NCI-H526 treated with DMSO at 0.1 percent for 48 hours (cell line): ENCODE data around the gene KNDC1.
"Not testable (repeated sequence)": the region's sequence is repeated elsewhere in the genome, so short reads cannot be mapped to it uniquely, and the experiment has no call there.

Experiments used
- DNase-seq: peaks from one replicate; lab custom pipeline; 2025; lab: John Stamatoyannopoulos, UW

The KNDC1 gene, protein sequence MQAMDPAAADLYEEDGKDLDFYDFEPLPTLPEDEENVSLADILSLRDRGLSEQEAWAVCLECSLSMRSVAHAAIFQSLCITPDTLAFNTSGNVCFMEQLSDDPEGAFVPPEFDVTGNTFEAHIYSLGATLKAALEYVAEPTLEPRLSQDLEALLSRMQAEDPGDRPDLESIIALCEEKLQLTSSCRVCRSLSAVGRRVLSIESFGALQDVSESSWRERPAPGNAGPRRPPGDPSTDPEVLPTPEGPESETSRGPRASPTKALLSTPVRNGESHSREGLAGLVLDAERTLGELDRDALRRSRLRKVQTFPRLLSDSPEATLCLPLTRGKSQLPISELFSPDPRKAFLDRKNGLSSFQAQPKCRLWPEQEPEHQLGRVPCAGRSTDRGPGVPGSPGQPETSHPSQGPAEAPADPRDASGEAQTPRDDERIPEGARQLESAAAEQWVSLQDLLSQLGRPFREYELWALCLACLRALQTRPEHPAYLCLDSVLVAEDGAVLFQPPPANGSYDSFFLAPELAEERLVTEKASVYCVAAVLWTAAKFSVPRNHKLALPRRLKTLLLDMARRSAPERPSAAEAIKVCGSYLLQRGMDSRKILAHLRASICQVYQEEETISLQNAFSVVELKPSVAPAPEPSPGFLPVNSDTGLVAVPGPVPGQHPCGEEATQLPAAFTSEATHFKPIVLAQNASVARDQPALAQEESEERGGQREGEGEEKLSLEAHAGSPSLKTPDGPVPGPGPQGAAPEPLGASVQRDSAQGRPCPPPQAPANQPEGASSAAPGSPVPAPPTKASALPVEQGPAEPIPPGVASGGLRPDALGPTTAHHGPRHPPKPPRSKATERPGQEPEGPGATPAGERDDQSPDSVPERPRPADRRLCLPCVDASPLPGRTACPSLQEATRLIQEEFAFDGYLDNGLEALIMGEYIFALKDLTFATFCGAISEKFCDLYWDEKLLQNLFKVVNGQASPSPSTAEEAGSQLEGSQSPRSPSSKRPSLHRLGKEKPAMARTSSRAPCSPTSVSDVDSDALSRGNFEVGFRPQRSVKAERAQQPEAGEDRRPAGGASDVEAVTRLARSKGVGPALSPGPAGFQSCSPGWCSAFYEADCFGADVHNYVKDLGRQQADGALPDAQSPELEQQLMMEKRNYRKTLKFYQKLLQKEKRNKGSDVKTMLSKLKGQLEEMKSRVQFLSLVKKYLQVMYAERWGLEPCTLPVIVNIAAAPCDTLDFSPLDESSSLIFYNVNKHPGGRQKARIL (N-terminal part only)

GRCh38 chr10:133159950-133160825 lies at the start of gene KNDC1:
KNDC1 (plus strand) TSS chr10:133160219; CDS start chr10:133160468, 249 bp downstream.
- DNase-seq, result no peak

DNA sequence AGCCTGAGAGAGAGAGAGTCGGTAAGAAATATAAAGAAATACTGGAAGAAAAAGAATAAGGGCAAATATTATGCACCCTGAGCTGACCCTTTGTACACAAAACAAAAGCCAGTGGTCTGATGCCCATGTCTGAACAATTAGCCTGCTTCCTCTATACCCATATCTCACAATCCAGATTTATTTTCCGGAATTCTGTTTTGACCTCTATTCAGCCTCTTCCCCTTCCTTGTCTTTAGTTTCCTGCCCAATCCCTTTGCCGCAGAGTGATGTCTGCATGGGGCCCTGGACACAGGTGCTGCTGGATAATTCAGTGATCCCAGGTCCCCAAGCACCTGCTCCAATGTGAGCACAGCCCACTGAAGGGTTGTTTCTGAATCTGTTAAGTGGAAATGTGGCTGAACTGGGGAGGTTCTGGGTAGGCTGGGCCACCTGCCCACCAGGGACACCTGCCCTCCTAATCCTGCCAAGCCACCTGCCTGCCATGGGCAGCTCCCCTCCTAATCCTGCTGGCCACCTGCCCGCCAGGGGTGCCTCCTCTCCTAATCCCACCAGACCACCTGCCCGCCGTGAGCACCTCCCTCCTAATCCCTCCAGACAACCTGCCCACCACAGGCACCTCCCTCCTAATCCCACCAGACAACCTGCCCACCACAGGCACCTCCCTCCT lies 49.3 kb upstream of the KNDC1 start:
- no peak for DNase-seq

- DNase-seq, result not testable (repeated sequence)
Measured at GRCh38 chr10:133111640-133112039, 48.4 kb upstream of the KNDC1 start.

- no peak for DNase-seq
Measured at GRCh38 chr10:133113146-133113830, 46.7 kb upstream of the KNDC1 start.

GRCh38 chr10:133113847-133114246 lies 46.2 kb upstream of the KNDC1 start:
- no peak for DNase-seq

GRCh38 chr10:133114251-133114650 lies 45.8 kb upstream of the KNDC1 start:
- DNase-seq, result no peak

DNA sequence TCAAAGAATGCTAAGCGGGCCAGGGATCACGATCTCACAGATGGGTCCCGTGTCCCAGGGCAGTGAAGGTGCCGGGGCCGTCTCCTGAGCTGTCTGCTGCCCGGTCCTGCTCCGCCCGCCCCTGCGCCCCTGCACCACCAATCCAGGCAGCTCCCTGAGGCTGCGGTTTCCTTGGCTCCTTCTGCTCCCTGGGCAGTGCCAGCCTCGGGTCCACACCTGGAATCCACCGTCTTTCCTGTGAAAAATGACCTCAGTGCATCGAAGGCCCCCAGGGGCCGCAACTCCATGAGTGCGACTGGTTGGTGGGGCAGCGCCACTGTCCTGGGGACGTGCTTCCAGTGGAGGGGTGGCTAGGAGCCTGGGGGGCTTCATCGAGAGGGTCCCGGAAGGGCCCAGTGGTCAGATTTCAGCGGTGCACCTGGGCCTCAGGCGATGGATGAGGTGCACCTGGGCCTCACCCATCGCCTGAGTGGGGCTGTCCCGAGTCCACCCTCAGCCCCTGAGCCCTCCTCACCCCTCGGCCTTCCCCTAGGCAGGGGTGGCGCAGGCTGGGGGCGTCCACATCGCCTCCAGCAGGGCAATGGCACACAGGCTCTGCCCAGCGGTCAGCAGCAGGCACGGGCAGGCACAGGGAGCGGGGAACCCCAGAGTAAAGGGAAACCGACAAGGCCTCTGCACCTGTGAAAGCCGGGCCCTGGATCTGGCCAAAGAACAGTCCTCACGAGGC lies 45.1 kb upstream of the KNDC1 start:
- DNase-seq, result no peak

DNA sequence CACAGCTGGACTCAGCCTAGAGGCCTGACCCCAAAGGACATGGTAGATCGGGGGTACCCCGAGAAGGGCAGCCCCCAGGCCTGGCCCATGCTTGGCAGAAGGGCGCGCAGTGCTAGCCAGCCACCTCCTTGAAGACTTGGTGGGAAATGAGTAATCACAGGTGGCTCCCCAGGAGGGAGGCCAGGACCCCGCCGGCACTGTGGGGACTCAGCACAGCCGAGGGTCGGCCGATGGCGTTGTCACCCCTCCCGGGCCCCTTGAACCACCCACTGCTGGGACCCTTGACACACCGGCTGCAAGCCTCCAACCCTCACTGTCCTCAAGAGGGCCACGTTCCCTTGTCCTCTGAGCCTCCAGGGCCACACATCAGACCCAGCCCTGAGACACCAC lies 44.6 kb upstream of the KNDC1 start:
- DNase-seq, result no peak

DNA sequence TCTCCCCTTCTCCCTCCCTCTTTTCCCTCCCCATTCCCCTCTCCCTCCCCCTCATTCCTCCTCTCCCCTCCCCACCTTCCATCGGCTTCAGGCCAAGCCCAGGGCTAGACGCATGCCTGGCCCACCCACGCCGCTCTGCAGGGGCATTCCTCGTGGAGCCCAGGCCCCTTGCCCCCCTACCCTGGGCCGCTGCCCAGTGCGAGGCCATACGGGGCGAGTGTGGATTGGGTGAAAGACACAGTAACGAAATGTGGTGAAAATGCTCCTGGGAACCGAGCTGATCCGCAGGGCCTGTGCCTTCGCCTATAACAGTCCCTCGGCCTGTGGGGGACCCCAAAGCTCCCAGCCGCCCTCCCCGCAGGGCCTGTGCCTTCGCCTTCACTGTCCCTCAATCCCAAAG lies 44.0 kb upstream of the KNDC1 start:
- no peak for DNase-seq

GRCh38 chr10:133116455-133116854 lies 43.6 kb upstream of the KNDC1 start:
- no peak for DNase-seq

DNA sequence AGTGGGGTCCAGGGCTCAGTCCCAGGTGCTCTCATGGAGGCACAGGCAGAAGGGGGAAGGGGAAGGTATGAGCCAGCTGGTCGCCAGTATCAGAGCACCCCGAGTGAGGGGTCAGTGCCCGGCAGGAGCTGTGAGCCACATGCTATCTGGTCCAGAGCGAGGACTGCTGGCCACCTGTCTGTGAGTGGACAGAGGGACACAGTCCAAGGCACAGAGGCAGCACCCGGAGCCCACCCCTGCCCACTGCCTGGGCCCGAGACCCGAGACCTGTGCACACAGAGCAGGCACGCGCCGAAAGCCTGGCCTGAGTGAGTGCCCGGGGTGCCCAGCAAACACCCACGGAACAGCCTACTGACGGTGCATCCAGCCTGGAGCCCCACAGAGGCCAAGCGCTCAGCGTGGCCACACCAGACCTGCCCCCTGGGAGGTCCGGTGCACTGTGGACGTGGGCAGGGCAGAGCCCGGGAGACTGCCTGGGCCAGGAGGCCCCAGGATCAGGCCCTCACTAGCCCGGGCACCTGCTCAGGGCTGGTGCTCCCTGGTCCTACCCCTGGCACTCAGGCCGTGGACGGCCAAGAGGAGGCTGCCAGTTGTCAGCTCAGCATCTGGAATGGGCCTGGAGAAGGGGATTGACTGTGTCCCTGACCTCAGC lies 42.9 kb upstream of the KNDC1 start:
- DNase-seq, result no peak

DNA sequence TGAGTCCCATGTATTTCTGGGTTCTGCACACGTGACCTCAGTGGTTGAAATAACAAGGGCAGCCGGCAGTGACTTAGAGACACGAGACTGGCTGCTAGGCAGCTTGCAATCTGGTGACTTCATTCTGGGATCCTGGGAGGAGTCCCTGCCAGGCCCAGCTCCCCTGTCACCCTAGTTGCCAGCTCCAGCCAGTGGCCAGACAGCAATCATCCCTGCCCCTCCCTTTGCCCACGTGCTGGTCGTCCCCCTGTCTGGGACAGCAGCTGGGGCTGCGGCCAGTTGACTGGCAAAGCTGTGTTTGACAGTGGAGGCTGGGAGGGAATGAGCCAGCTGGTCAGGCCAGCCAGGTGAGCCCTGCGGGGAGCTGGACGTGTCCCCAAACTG lies 42.3 kb upstream of the KNDC1 start:
- no peak for DNase-seq

DNA sequence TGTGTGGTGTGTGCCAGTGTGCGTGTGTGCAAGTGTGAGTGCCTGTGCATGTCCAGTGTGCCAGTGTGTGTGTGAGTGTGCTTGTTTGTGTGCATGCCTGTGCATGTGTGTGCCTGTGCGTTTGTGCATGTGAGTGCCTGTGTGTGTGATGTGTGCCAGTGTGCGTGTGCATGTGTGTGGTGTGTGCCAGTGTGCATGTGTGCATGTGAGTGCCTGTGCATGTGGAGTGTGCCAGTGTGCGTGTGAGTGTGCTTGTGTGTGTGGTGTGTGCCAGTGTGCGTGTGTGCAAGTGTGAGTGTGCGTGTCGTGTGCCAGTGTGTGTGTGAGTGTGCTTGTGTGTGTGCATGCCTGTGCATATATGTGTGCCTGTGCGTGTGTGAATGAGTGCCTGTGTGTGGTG lies 38.5 kb upstream of the KNDC1 start:
- DNase-seq, result no peak

DNA sequence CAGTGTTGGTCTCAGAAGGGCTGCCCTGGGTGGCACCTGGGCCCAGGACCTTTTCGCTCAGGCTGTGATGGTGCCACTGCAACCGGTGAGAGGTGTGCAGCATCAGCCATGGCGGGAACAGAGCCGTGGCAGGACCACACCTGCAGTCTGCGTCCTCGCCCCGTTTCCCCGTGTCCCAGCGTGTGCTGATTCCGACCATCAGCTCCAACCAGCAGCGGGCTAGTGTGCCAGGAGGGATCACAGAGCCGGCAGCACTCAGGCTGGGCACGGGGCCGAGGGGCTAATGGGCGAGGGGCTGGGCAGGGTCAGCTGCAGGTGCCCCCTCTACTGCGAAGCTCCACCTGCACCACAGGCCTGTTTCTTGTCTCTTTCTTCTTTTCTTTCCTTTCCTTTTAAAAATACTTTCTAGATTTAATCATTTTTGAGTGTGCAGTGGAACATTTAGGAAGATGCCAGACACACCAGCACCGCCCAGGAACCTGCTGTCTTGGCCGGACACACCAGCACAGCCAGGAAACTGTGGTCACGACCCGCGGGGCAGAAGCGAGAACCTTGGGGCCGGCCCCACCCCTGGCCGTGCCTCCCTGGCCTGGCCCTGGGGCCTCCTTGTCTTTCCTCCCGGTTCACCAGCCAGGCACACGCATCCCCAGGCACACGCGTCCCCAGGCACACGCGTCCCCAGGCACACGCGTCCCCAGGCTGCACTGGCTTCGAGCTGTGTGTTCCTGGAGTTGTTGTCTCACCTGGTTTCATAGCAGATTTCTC lies 37.7 kb upstream of the KNDC1 start:
- no peak for DNase-seq

DNA sequence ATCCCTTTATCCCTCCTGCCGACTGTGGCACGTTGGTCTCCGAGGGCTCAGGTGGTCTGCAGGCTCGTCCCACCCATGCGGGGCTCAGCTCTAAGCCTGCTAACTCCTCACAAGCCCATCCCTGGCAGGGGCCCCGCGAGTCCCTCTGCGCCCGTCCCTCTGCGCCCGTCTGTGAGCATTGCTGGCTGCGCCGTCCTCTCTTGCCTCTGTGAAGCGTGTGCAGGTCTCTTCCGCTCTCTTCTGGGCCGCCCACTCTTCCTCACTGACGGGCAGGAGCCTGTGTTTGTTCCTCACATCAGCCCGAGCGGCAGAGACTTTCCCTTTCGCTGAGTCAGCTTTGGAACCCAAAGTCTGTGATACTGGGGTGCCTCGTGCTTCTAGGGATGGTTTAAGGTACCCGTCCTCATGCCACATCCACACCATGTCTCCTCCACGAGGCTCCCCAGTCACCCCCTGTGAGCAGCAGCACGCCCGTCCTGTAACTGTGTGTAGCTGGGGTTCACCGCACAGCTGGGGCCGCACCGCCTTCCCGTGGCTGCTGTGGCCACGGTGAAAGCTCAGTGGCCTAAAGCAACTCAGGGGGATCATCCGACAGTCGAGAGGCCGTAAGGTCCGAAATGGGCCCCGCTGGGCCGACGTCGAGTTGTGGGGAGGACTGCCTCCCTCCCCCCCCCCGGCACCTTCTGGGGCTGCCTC lies 36.8 kb upstream of the KNDC1 start:
- no peak for DNase-seq

DNA sequence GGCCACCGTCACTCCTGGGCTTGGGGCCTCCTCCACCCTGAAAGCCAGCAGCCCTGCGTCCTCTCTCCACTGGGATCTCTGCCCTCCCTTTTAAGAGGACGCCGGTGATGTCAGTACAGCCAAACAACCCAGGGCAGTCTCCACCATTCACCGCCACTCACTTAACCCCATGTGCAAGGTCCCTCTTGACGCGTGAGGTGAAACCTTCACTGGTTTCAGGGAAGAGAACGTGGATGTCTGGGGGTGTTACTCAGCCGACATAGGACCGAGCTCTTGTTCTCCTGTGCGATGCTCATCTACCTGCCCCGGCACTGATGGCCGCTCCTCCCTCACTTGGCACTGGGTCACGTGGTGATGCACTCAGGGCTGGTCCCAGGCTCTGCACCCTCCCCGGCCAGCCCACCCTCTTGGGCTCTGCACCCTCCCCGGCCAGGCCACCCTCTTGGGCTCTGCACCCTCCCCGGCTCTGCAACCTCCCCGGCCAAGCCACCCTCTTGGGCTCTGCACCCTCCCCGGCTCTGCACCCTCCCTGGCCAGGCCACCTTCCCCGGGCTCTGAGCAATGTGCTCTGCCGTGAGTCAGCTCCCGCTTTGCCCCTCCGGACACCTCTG lies 36.2 kb upstream of the KNDC1 start:
- DNase-seq, result no peak
